ENCODE measurements around the gene ELL2. TPM values are rescaled to one million over a fixed set of nuclear protein-coding genes. Genes with fewer than 3 reads are reported as not detected.

ELL2 gene
- total and polyA plus RNA-seq, 2 of the 13 experiments (the other 11 are each of a cell fraction or from before 2014, with no cell fraction given), result 78.9 to 97.1 TPM

GRCh38 chr5:95970359-95970704, 8.7 kb upstream of the ELL2 start (continued):
- TF ChIP-seq NR2F2 (IDR thresholded peaks at IDR 0.05; ENCODE audit: borderline replicate concordance, low read depth) (no peak), MXI1 (IDR thresholded peaks at IDR 0.05; ENCODE audit: borderline replicate concordance, low read depth, low read length) (no peak), ZNF678 (CRISPR knock-in tag; IDR thresholded peaks at IDR 0.05) (no peak), BRCA1 (CRISPR knock-in tag; IDR thresholded peaks at IDR 0.05) (no peak), IRF1 (CRISPR knock-in tag; IDR thresholded peaks at IDR 0.05; ENCODE audit: low read depth) (no peak), ZNF468 (CRISPR knock-in tag; IDR thresholded peaks at IDR 0.05) (no peak)

GRCh38 chr5:95969651-95970358, 8.2 kb upstream of the ELL2 start:
- Histone ChIP-seq H3K9ac (ENCODE audit: insufficient read depth, low read depth, low read length) (peak overlapping the region; percentile 16; the same call in 1 of the 2 replicates), H4K20me1 (ENCODE audit: insufficient read depth, low read length) (no peaks in the 10 kb centered on the region), H3K9me3 (ENCODE audit: low read length) (no peaks in the 10 kb centered on the region), H3K27ac (ENCODE audit: extremely low read length, insufficient read depth, low read length) (peak overlapping the region; percentile 63), H3K4me3 (replicated peaks in 1 of 3; ENCODE audit: insufficient read depth in 1 of 3, low read depth in 2 of 3, low read length in 3 of 3) (peak overlapping the region in 1 of 3 experiments; percentile 32; a peak in 1 of 6 replicates), H3K4me1 (ENCODE audit: insufficient read depth, low read length) (peaks cover 67% of the 10 kb centered on the region), H2AFZ (ENCODE audit: low read length) (no peak overlapping the region), H3K36me3 (replicated peaks in 1 of 2; ENCODE audit: control insufficient read depth in 1 of 2, insufficient read depth in 2 of 2, low read length in 2 of 2) (no peaks in the 10 kb centered on the region), H3K79me2 (ENCODE audit: insufficient read depth, low read length) (peaks cover 25% of the 10 kb centered on the region), H3K4me2 (ENCODE audit: low read depth, low read length) (peak overlapping the region; percentile 63), H3K27me3 (ENCODE audit: control insufficient read depth in 1 of 2, insufficient read depth in 2 of 2, low read length in 2 of 2) (no peaks in the 10 kb centered on the region)
- DNase-seq (ENCODE audit: low spot score) (peak; percentile 95), ATAC-seq (peak; percentile 89), FAIRE-seq (peak; percentile 90)
- CTCF ChIA-PET (ENCODE audit: low intra/inter-chr PET ratio, low total read pairs), result no interaction called here
- POLR2A ChIA-PET, result interaction anchor here (1.0 to 4.0 kb wide), 3 partner anchors 17 to 108 kb away, joined by 3 to 27 read pairs (median 9); no protein-coding TSS in a partner anchor
- in situ Hi-C loops (cut with HindIII; ENCODE audit: extremely low pct_ligation_motif_present, low pct_unique_long_range_greater_than_20kb) (loop anchor here (10.0 kb wide), 1 partner anchor 365 kb away; no protein-coding TSS in a partner anchor), intact Hi-C loops (cut with micrococcal nuclease; ENCODE audit: unreplicated experiment) (loop anchor here (10.0 kb wide), 1 partner anchor 45 kb away; no protein-coding TSS in a partner anchor)
- BruUV-seq (replicated peaks), result no TSS peak
- WGBS (ENCODE audit: low lambda C conversion rate), result 8% methylated on average over 5 of the region's 5 CpGs
- TF ChIP-seq ZFY (CRISPR knock-in tag; IDR thresholded peaks at IDR 0.05), result no peak; the same call in 1 of the 2 replicates
- peak; percentile 92; the same call in 1 of the 2 replicates for TF ChIP-seq AHDC1 (CRISPR knock-in tag; IDR thresholded peaks at IDR 0.05; ENCODE audit: borderline replicate concordance)
- TF ChIP-seq HNF4G (IDR thresholded peaks at IDR 0.05; ENCODE audit: borderline replicate concordance, low read depth, low read length), result peak; percentile 56; the same call in 1 of the 2 replicates
- no peak for TF ChIP-seq HNF4G (CRISPR knock-in tag; IDR thresholded peaks at IDR 0.05; ENCODE audit: borderline replicate concordance, low read depth)
- TF ChIP-seq GTF2F1 (IDR thresholded peaks at IDR 0.05; ENCODE audit: low read length), result no peak
- TF ChIP-seq PBX3 (CRISPR knock-in tag; IDR thresholded peaks at IDR 0.05; ENCODE audit: borderline replicate concordance), result no peak
- TF ChIP-seq ZNF460 (CRISPR knock-in tag; IDR thresholded peaks at IDR 0.05; ENCODE audit: borderline replicate concordance), result no peak
- TF ChIP-seq ZNF563 (CRISPR knock-in tag; IDR thresholded peaks at IDR 0.05), result no peak
- no peak for TF ChIP-seq ZNF10 (CRISPR knock-in tag; IDR thresholded peaks at IDR 0.05; ENCODE audit: borderline replicate concordance, low read depth)

All from HepG2 (cell line).